Tibial nerve (tissue), 4 donors: ENCODE results near the gene TEF.

ENCODE experiments used
- CTCF ChIP-seq, 5 experiments: fragments of 200-600 bp in 3 of 5; fragments of 450-650 bp in 2 of 5; sonication (generic) in 3 of 5; IDR thresholded peaks; one replicate each; pipeline ENCODE4 v1.5.1; 2016 to 2019; ENCODE audit warnings: antibody characterized with exemption in 5 of 5, mild to moderate bottlenecking in 3 of 5, moderate library complexity in 2 of 5
- EP300 ChIP-seq, 2 donors: sonication (generic); formaldehyde crosslinking; IDR thresholded peaks; one replicate each; pipeline ENCODE4 v1.6.1; 2017; ENCODE audit warnings: antibody characterized with exemption in 2 of 2, mild to moderate bottlenecking in 1 of 2
- POLR2A ChIP-seq, 2 donors: fragments of 450-650 bp; IDR thresholded peaks; one replicate each; pipeline ENCODE4 v1.6.1; 2017; ENCODE audit warnings: antibody characterized with exemption in 2 of 2, mild to moderate bottlenecking in 2 of 2, moderate library complexity in 2 of 2

GRCh38 chr22:41377846-41378245, 3.9 kb upstream of the TEF start:
- no peak for TF ChIP-seq CTCF (IDR thresholded peaks at IDR 0.05)
- no peak for TF ChIP-seq POLR2A (IDR thresholded peaks at IDR 0.05)
- no peak for TF ChIP-seq EP300 (IDR thresholded peaks at IDR 0.05)
